ENCODE measurements around the gene PDE1C. TPM values are rescaled to one million over a fixed set of nuclear protein-coding genes. Genes with fewer than 3 reads are reported as not detected.

PDE1C gene
- total RNA-seq, 1 donor from 2014 or later: 15.5 TPM

GRCh38 chr7:31828520-31828919, 241.7 kb downstream of the PDE1C start:
- no peak for DNase-seq
- no peaks in the 10 kb centered on the region for H3K4me1 ChIP-seq
- no peaks in the 10 kb centered on the region for H3K36me3 ChIP-seq
- H3K9me3 ChIP-seq: no peaks in the 10 kb centered on the region
- no peaks in the 10 kb centered on the region for H3K27me3 ChIP-seq (ENCODE audit: low read depth)
- H3K27ac ChIP-seq: no peak overlapping the region
- ATAC-seq: no peak
- no peak overlapping the region for H3K4me3 ChIP-seq
- intact Hi-C loops (cut with DNase I): no loop called here
- TF ChIP-seq CTCF (IDR thresholded peaks at IDR 0.05): no peak

- Histone ChIP-seq H3K27ac (no peak overlapping the region), H3K4me3 (no peak overlapping the region), H3K36me3 (no peaks in the 10 kb centered on the region), H3K27me3 (ENCODE audit: low read depth) (no peaks in the 10 kb centered on the region), H3K4me1 (no peaks in the 10 kb centered on the region), H3K9me3 (no peaks in the 10 kb centered on the region)
- intact Hi-C loops (cut with DNase I): no loop called here
- TF ChIP-seq CTCF (IDR thresholded peaks at IDR 0.05): no peak
- DNase-seq (no peak), ATAC-seq (no peak)
Observed at GRCh38 chr7:31825576-31825975, 244.6 kb downstream of the PDE1C start.

GRCh38 chr7:31819031-31819430, 251.2 kb downstream of the PDE1C start:
- no peaks in the 10 kb centered on the region for H3K27me3 ChIP-seq (ENCODE audit: low read depth)
- intact Hi-C loops (cut with DNase I): no loop called here
- H3K27ac ChIP-seq: no peak overlapping the region
- ATAC-seq (no peak), DNase-seq (no peak)
- no peak overlapping the region for H3K4me3 ChIP-seq
- no peak for TF ChIP-seq CTCF (IDR thresholded peaks at IDR 0.05)
- H3K36me3 ChIP-seq: no peaks in the 10 kb centered on the region
- no peaks in the 10 kb centered on the region for H3K9me3 ChIP-seq
- H3K4me1 ChIP-seq: no peaks in the 10 kb centered on the region

GRCh38 chr7:31816810-31817209, 253.4 kb downstream of the PDE1C start:
- DNase-seq: no peak
- ATAC-seq: no peak
- Histone ChIP-seq H3K27ac (no peak overlapping the region), H3K9me3 (no peaks in the 10 kb centered on the region), H3K4me3 (no peak overlapping the region), H3K36me3 (no peaks in the 10 kb centered on the region), H3K4me1 (no peaks in the 10 kb centered on the region), H3K27me3 (ENCODE audit: low read depth) (no peaks in the 10 kb centered on the region)
- TF ChIP-seq CTCF (IDR thresholded peaks at IDR 0.05): no peak
- intact Hi-C loops (cut with DNase I): no loop called here

- H3K4me1 ChIP-seq: peaks cover 4% of the 10 kb centered on the region
- DNase-seq: no peak
- no peak overlapping the region for H3K4me3 ChIP-seq
- H3K27ac ChIP-seq: no peak overlapping the region
- H3K27me3 ChIP-seq (ENCODE audit: low read depth): no peaks in the 10 kb centered on the region
- no peaks in the 10 kb centered on the region for H3K9me3 ChIP-seq
- no peak for ATAC-seq
- intact Hi-C loops (cut with DNase I): no loop called here
- H3K36me3 ChIP-seq: no peaks in the 10 kb centered on the region
- TF ChIP-seq CTCF (IDR thresholded peaks at IDR 0.05): no peak
Observed at GRCh38 chr7:31815796-31816195, 254.4 kb downstream of the PDE1C start.

GRCh38 chr7:31814187-31814586, 256.0 kb downstream of the PDE1C start:
- Histone ChIP-seq H3K4me3 (no peak overlapping the region), H3K27ac (no peak overlapping the region), H3K4me1 (peaks cover 4% of the 10 kb centered on the region), H3K36me3 (no peaks in the 10 kb centered on the region), H3K27me3 (ENCODE audit: low read depth) (no peaks in the 10 kb centered on the region), H3K9me3 (no peaks in the 10 kb centered on the region)
- intact Hi-C loops (cut with DNase I): no loop called here
- peak; percentile 27 for TF ChIP-seq CTCF (IDR thresholded peaks at IDR 0.05)
- no peak for DNase-seq
- ATAC-seq: no peak

Data from lower lobe of right lung (tissue), 2 donors.